DMS 273 treated with DMSO at 0.1 percent for 48 hours (cell line): Measurements from ENCODE around the gene SNCA.

Experiments
- DNase-seq: peaks from one replicate; lab custom pipeline; 2025; lab: John Stamatoyannopoulos, UW

Gene SNCA

GRCh38 chr4:89814362-89814761 is 22.6 kb downstream of the SNCA start:
- no peak for DNase-seq

- no peak for DNase-seq
Observed at GRCh38 chr4:89813197-89813596, 23.8 kb downstream of the SNCA start.

GRCh38 chr4:89807441-89808140 is 29.4 kb downstream of the SNCA start:
- DNase-seq: no peak

- DNase-seq: no peak
Observed at GRCh38 chr4:89805297-89805696, 31.7 kb downstream of the SNCA start.

- no peak for DNase-seq
Observed at GRCh38 chr4:89803915-89804314, 33.0 kb downstream of the SNCA start.

- no peak for DNase-seq
Observed at GRCh38 chr4:89803036-89803435, 33.9 kb downstream of the SNCA start.

- DNase-seq: no peak
Observed at GRCh38 chr4:89800527-89801103, 36.3 kb downstream of the SNCA start.

- DNase-seq: no peak
Observed at GRCh38 chr4:89800012-89800516, 36.9 kb downstream of the SNCA start.

GRCh38 chr4:89799071-89799470 is 37.9 kb downstream of the SNCA start:
- no peak for DNase-seq

- no peak for DNase-seq
Observed at GRCh38 chr4:89797117-89797516, 39.8 kb downstream of the SNCA start.

GRCh38 chr4:89788206-89789072 is 48.5 kb downstream of the SNCA start:
- DNase-seq: no peak

- no peak for DNase-seq
Observed at GRCh38 chr4:89784686-89785231, 52.2 kb downstream of the SNCA start.

GRCh38 chr4:89781321-89781720 is 55.6 kb downstream of the SNCA start:
- DNase-seq: no peak

GRCh38 chr4:89773805-89774204 is 63.2 kb downstream of the SNCA start:
- DNase-seq: no peak

- DNase-seq: no peak
Observed at GRCh38 chr4:89769856-89770255, 67.1 kb downstream of the SNCA start.

- no peak for DNase-seq
Observed at GRCh38 chr4:89767924-89768323, 69.0 kb downstream of the SNCA start.

GRCh38 chr4:89765966-89766365 is 71.0 kb downstream of the SNCA start:
- DNase-seq: peak; percentile 23

GRCh38 chr4:89765528-89765927 is 71.4 kb downstream of the SNCA start:
- DNase-seq: no peak

- DNase-seq: no peak
Observed at GRCh38 chr4:89762311-89762710, 74.7 kb downstream of the SNCA start.

GRCh38 chr4:89759426-89759825 is 77.5 kb downstream of the SNCA start:
- no peak for DNase-seq

GRCh38 chr4:89757154-89757719 is 79.7 kb downstream of the SNCA start:
- DNase-seq: no peak

- DNase-seq: no peak
Observed at GRCh38 chr4:89755220-89755619, 81.7 kb downstream of the SNCA start.
